ENCODE data around the gene SLC26A9. TPM values are rescaled to one million over a fixed set of nuclear protein-coding genes. Genes with fewer than 3 reads are reported as not detected.

SLC26A9 gene
- total and polyA plus RNA-seq, 9 of the 15 experiments (the other 6 are each of a cell fraction or from before 2014, with no cell fraction given) = 0.03 TPM; not detected in 8

GRCh38 chr1:205916541-205916940 is 26.7 kb downstream of the SLC26A9 start:
- Histone ChIP-seq H3K4me3 (no peak overlapping the region), H4K20me1 (replicated peaks; ENCODE audit: control insufficient read depth, insufficient read depth, low read length) (peaks cover 3% of the 10 kb centered on the region), H3K9ac (ENCODE audit: insufficient read depth in 1 of 2, low read depth in 2 of 2, low read length in 2 of 2) (no peak overlapping the region), H3K79me2 (ENCODE audit: control insufficient read depth, insufficient read depth, low read length) (no peaks in the 10 kb centered on the region), H3K4me2 (ENCODE audit: insufficient read depth, low read length) (no peak overlapping the region), H3K27ac (ENCODE audit: extremely low read depth, low read depth, low read length) (no peak overlapping the region), H3K4me1 (replicated peaks in 1 of 2; ENCODE audit: control insufficient read depth in 2 of 2, insufficient read depth in 2 of 2, low read length in 2 of 2) (no peaks in the 10 kb centered on the region), H3K36me3 (ENCODE audit: control insufficient read depth, insufficient read depth, low read length) (no peaks in the 10 kb centered on the region), H3K27me3 (ENCODE audit: control insufficient read depth in 2 of 2, insufficient read depth in 2 of 2, low read length in 2 of 2) (peaks cover 29 to 57% of the 10 kb centered on the region in 2 experiments), H2AFZ (ENCODE audit: low read depth, low read length) (no peak overlapping the region), H3K9me1 (ENCODE audit: control insufficient read depth, insufficient read depth, low read length) (no peaks in the 10 kb centered on the region), H3K9me3 (replicated peaks; ENCODE audit: control insufficient read depth, insufficient read depth, low read depth, low read length) (no peaks in the 10 kb centered on the region)
- DNase-seq (ENCODE audit: extremely low read depth in 1 of 4, low spot score in 3 of 4) (no peak), FAIRE-seq (no peak), ATAC-seq (no peak)
- WGBS (ENCODE audit: insufficient coverage, low coverage, missing lambda C conversion rate) = 3% methylated on average over 7 of the region's 7 CpGs
- POLR2A ChIA-PET = interaction anchor here (0.7 kb wide), 1 partner anchor 10 kb away, joined by 3 read pairs; no protein-coding TSS in a partner anchor
- intact Hi-C loops (cut with micrococcal nuclease) (no loop called here), in situ Hi-C loops (cut with MboI) (no loop called here)
- CTCF ChIA-PET (ENCODE audit: low intra/inter-chr PET ratio) = interaction anchor here (7.8 kb wide), 1 partner anchor 62 kb away, joined by 114 read pairs; no protein-coding TSS in a partner anchor
- no TSS peak for BruUV-seq (replicated peaks)
- TF ChIP-seq ZNF398 (CRISPR knock-in tag; IDR thresholded peaks at IDR 0.05) = no peak
- peak; percentile 54 for TF ChIP-seq TFE3 (CRISPR knock-in tag; IDR thresholded peaks at IDR 0.05)
- TF ChIP-seq POLR2B (IDR thresholded peaks at IDR 0.05; ENCODE audit: low read depth, partially characterized antibody) = no peak
- 0 out of 2 replicates have a peak, but pooled peaks have one; percentile 34 for TF ChIP-seq RAD51 (IDR thresholded peaks at IDR 0.05; ENCODE audit: borderline replicate concordance, low read depth)
- TF ChIP-seq ARHGAP35 (IDR thresholded peaks at IDR 0.05; ENCODE audit: partially characterized antibody) = no peak
- no peak for TF ChIP-seq SMARCA4 (IDR thresholded peaks at IDR 0.05)
- no peak for TF ChIP-seq ZNF354B (CRISPR knock-in tag; IDR thresholded peaks at IDR 0.05)
- TF ChIP-seq TCF3 (CRISPR knock-in tag; IDR thresholded peaks at IDR 0.05) = no peak
- peak; percentile 30; the same call in 1 of the 2 replicates for TF ChIP-seq USF1 (CRISPR knock-in tag; IDR thresholded peaks at IDR 0.05)
- no peak for TF ChIP-seq ZC3H8 (IDR thresholded peaks at IDR 0.05)
- TF ChIP-seq NR1H2 (CRISPR knock-in tag; IDR thresholded peaks at IDR 0.05) = no peak
- TF ChIP-seq ZNF12 (CRISPR knock-in tag; IDR thresholded peaks at IDR 0.05) = no peak
- no peak for TF ChIP-seq PTTG1 (tag; IDR thresholded peaks at IDR 0.05; ENCODE audit: low read depth)
- TF ChIP-seq UBTF (IDR thresholded peaks at IDR 0.05; ENCODE audit: borderline replicate concordance in 1 of 2, low read depth in 2 of 2, low read length in 2 of 2) = no peak
- TF ChIP-seq USF2 (CRISPR knock-in tag; IDR thresholded peaks at IDR 0.05) = peak; percentile 62
- peak; percentile 66 for TF ChIP-seq FOSL1 (tag; conservative IDR thresholded peaks at IDR 0.05)
- no peak for TF ChIP-seq PYGO2 (tag; IDR thresholded peaks at IDR 0.05)
